Lung (tissue), 12 donors: ENCODE measurements around the gene PPARGC1A. TPM values are rescaled to one million over a fixed set of nuclear protein-coding genes. Genes with fewer than 3 reads are reported as not detected.

Source experiments
- ATAC-seq: fragments of 200-7000 bp; cut with Tn5 transposase; one replicate; pipeline ENCODE4 v1.9.1; 2020; ENCODE audit warnings: moderate number of reproducible peaks; ENCODE audit not compliant: insufficient read depth, low FRiP score
- DNase-seq, 3 donors: peaks; one replicate each; pipeline ENCODE4 v3.0.0-alpha.2; 2013 to 2017
- H3K27ac ChIP-seq, 2 donors: one replicate each; pipeline ENCODE4 v1.5.1; 2013; ENCODE audit warnings: mild to moderate bottlenecking in 2 of 2, moderate library complexity in 2 of 2, control low read depth in 1 of 2, inconsistent platforms in 1 of 2, low read depth in 1 of 2, low read length in 1 of 2
- H3K27me3 ChIP-seq, 3 donors: one replicate each; pipeline ENCODE4 v1.5.1; 2013; ENCODE audit warnings: low read length in 2 of 3; ENCODE audit not compliant: control insufficient read depth in 3 of 3, insufficient read depth in 3 of 3
- H3K36me3 ChIP-seq, 4 donors: one replicate each; pipeline ENCODE4 v1.5.1; 2013; ENCODE audit warnings: low read length in 4 of 4, mild to moderate bottlenecking in 1 of 4, moderate library complexity in 1 of 4; ENCODE audit not compliant: control insufficient read depth in 4 of 4, insufficient read depth in 4 of 4
- H3K4me1 ChIP-seq, 5 donors: one replicate each; pipeline ENCODE4 v1.5.1; 2013; ENCODE audit warnings: low read length in 5 of 5, mild to moderate bottlenecking in 2 of 5, moderate library complexity in 1 of 5; ENCODE audit not compliant: control insufficient read depth in 5 of 5, insufficient read depth in 5 of 5
- H3K4me3 ChIP-seq: one replicate; pipeline ENCODE4 v1.5.1; 2013; ENCODE audit warnings: mild to moderate bottlenecking, control low read depth, moderate library complexity
- H3K9ac ChIP-seq, 2 donors: one replicate each; pipeline ENCODE4 v1.5.1; 2013; ENCODE audit warnings: low read length in 2 of 2, control low read depth in 1 of 2; ENCODE audit not compliant: insufficient read depth in 1 of 2
- H3K9me3 ChIP-seq, 4 donors: one replicate each; pipeline ENCODE4 v1.5.1; 2013; ENCODE audit warnings: low read length in 3 of 4, mild to moderate bottlenecking in 1 of 4, moderate library complexity in 1 of 4; ENCODE audit not compliant: control insufficient read depth in 4 of 4, insufficient read depth in 3 of 4
- WGBS, 2 donors: extraction: QIAGEN DNeasy Blood & Tissue Kit; methylation state at CpG; one replicate each; pipeline ENCODE4 v1.1.7; 2013; 5-methylcytosine and 5-hydroxymethylcytosine counted together
- polyA plus RNA-seq, 2 donors: library from polyadenylated mRNA; stranded (reverse); fragments of 200-250 nt; gene quantifications; one replicate each; pipeline ENCODE4 v1.2.1, GENCODE V29; 2013
- total RNA-seq, 2 donors: library from RNA; depleted of rRNA in 1 of 2; stranded (reverse); fragments of >200 nt in 1 of 2; gene quantifications; one replicate each; pipeline ENCODE4 v1.2.1, GENCODE V29; 2014 to 2021
- TF ChIP-seq, protein P1 (sequence below): IDR thresholded peaks from 2 replicates; pipeline ENCODE4 v1.5.1; 2012; ENCODE audit warnings: mild to moderate bottlenecking; ENCODE audit errors: control extremely low read depth, extremely low read depth
- donor health status: control.
- donor health status: control.
- donor health status: Bipolar disorder and iron deficiency.
- donor health status: healthy.
- donor health status: DM: yes; HTN: yes; CAD: no.

The PPARGC1A gene
- total and polyA plus RNA-seq, 4 donors, result 1.1 to 17.9 (median 5.1) TPM

- DNase-seq (no peak), ATAC-seq (no peak)
- WGBS, 2 donors, result 94% methylated on average over 4 of the region's 4 CpGs
- TF ChIP-seq, protein P1, sequence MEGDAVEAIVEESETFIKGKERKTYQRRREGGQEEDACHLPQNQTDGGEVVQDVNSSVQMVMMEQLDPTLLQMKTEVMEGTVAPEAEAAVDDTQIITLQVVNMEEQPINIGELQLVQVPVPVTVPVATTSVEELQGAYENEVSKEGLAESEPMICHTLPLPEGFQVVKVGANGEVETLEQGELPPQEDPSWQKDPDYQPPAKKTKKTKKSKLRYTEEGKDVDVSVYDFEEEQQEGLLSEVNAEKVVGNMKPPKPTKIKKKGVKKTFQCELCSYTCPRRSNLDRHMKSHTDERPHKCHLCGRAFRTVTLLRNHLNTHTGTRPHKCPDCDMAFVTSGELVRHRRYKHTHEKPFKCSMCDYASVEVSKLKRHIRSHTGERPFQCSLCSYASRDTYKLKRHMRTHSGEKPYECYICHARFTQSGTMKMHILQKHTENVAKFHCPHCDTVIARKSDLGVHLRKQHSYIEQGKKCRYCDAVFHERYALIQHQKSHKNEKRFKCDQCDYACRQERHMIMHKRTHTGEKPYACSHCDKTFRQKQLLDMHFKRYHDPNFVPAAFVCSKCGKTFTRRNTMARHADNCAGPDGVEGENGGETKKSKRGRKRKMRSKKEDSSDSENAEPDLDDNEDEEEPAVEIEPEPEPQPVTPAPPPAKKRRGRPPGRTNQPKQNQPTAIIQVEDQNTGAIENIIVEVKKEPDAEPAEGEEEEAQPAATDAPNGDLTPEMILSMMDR, result no peak
- H3K36me3 ChIP-seq, result no peaks in the 10 kb centered on the region
- H3K4me3 ChIP-seq, result no peak overlapping the region
- H3K27ac ChIP-seq, result no peak overlapping the region
- H3K4me1 ChIP-seq, result peaks cover 0 to 4% (median 0%) of the 10 kb centered on the region in 5 donors
- H3K9ac ChIP-seq, result no peak overlapping the region
- H3K9me3 ChIP-seq, result no peaks in the 10 kb centered on the region
- no peaks in the 10 kb centered on the region for H3K27me3 ChIP-seq
Observed at GRCh38 chr4:23924556-23924955, 34.7 kb upstream of the PPARGC1A start.

DNA sequence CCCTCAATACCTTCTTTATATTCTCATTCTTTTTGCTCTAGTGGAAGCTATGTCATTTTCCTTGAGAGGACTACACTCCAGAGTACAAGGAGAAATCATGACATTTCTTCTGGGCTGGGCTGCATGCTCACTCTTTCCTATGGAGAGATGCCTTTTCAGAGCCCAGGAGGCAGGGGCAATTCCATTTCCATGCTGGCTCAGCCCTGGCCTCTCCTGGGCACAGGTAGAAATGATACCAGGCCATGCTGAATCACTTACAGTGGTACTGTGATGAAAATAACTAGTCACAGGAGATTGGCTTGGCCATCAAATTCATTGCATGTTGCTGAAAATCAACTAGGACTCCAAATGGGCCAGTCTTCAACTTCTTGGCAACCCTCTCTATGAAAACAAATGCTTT is 34.0 kb upstream of the PPARGC1A start:
- DNase-seq, result no peak
- no peak for ATAC-seq
- Histone ChIP-seq H3K27me3 (no peaks in the 10 kb centered on the region), H3K27ac (no peak overlapping the region), H3K9me3 (no peaks in the 10 kb centered on the region), H3K9ac (no peak overlapping the region), H3K36me3 (no peaks in the 10 kb centered on the region), H3K4me1 (peaks cover 0 to 5% (median 0%) of the 10 kb centered on the region in 5 donors), H3K4me3 (no peak overlapping the region)
- TF ChIP-seq, protein P1, result no peak

- H3K4me3 ChIP-seq, result no peak overlapping the region
Observed at GRCh38 chr4:23923141-23923540, 33.3 kb upstream of the PPARGC1A start.

More at GRCh38 chr4:23923141-23923540, 33.3 kb upstream of the PPARGC1A start:
- TF ChIP-seq, protein P1, result no peak
- H3K27ac ChIP-seq, result no peak overlapping the region
- DNase-seq (no peak), ATAC-seq (no peak)
- no peaks in the 10 kb centered on the region for H3K36me3 ChIP-seq
- no peak overlapping the region for H3K9ac ChIP-seq
- WGBS, 2 donors, result 51 to 63% methylated on average over 3 of the region's 3 CpGs
- H3K4me1 ChIP-seq, result peaks cover 0 to 5% (median 0%) of the 10 kb centered on the region in 5 donors
- no peaks in the 10 kb centered on the region for H3K9me3 ChIP-seq
- no peaks in the 10 kb centered on the region for H3K27me3 ChIP-seq
